Stimulated activated CD4-positive, alpha-beta T cell treated with anti-CD3 and anti-CD28 coated beads, Interleukin-2, amount 100 ng/mL, for 48 hours (primary cell): Measurements from ENCODE around the gene SLC35B2.

Source experiments
- DNase-seq, 2 donors: peaks; one replicate each; pipeline ENCODE4 v3.0.0-alpha.2; 2020

SLC35B2 gene

DNA sequence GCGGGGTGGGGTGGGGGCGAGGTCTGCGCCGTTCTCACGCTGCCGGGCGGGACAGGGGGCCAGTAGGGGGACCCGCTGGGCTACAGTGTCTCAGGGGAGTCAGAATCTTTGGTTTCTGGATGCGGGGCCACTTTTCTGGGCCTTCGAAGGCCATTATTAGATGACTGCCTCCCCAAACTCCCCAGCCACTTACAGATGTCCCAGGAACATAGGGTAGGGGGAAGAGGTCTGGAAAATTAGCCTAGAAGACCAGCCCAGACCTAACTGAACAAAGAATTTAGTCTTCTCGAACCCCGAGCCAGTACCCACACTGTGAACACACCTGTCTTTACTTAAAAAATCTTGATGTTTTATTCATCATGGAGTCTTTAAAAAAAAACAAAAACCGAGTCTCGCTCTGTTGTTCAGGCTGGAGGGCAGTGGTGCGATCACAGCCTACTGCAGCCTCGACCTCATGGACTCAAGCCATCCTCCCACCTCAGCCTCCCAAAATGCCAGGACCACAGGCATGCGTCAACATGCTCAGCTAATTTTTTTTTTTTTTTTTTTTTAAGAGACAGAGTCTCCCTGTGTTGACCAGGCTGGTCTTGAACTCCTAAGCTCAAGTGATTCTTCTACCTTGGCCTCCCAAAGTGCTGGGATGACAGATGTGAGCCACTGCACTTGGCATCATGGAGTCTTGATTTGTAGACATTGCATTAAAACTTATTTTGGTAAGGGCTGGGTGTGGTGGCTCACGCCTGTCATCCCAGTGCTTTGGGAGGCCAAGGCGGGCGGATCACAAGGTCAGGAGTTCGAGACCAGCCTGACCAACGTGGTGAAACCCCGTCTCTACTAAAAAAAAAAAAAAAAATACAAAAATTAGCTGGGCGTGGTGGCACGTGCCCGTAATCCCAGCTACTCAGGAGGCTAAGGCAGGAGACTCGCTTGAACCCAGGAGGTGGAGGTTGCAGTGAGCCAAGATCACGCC is 37.2 kb downstream of the SLC35B2 start:
- no peak for DNase-seq

DNA sequence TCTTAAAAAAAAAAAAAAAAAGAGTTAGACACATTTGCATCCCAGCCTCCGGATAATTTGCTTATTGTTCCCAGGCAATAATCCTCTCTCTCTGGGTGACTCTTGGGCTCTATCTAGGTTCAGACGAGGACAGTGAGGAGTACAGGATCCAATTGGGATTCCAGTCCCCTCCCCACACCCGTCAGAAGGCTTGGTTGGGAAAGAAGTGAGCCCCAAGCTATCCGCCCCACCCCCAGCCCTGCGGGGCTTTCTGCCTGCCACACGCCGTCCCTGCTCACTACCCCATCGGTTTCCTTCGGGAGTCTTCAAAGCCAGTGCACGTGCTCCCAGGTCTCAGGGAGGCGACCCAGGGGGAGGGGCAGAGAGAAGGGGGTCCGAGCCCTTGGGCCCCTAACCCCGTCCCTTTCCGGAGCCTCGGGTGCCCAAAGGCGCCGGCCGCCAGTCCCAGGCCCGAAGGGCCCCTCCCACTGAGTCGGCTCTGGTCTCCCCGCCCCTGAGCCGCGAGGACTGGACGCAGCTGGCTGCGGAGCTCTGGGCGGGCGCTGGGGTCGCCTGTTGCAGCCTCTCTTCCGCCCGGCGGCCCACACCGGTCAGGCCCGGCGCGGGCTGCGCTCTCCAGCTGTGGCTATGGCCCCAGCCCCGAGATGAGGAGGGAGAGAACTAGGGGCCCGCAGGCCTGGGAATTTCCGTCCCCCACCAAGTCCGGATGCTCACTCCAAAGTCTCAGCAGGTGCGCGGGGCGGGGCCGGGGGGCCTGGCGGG is 38.1 kb downstream of the SLC35B2 start:
- no peak for DNase-seq

DNA sequence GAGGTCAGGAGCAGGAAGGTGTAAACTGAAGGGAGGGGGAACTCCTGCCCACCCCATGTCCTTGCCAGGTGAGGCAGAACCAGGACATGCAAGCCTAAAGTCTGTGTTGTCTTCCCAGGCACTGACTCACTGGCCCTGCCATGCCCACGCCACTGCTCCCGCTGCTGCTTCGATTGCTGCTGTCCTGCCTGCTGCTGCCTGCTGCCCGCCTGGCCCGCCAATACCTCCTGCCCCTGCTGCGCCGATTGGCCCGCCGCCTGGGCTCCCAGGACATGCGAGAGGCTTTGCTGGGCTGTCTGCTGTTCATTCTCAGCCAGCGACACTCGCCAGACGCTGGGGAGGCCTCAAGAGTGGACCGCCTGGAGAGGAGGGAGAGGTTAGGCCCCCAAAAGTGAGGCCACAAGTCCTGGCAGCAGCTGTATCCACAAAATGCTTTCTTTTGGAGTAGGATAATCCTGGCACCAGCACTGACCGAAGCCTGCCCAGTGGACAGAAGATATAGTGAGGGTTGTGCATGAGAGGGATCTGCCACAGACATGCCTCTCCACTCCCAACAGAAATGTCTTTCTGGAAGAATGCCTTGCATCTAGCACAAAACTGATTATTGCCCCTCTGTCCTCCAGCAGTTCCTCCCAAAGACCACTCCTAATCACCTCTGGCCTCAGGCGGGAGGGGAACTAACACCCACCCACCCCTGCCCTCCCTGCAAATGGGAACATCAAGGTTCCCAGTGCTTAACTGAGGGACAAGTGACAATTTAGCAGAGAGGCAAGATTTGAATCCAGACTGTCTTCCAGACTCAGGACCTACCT is 39.8 kb downstream of the SLC35B2 start:
- DNase-seq, result no peak

DNA sequence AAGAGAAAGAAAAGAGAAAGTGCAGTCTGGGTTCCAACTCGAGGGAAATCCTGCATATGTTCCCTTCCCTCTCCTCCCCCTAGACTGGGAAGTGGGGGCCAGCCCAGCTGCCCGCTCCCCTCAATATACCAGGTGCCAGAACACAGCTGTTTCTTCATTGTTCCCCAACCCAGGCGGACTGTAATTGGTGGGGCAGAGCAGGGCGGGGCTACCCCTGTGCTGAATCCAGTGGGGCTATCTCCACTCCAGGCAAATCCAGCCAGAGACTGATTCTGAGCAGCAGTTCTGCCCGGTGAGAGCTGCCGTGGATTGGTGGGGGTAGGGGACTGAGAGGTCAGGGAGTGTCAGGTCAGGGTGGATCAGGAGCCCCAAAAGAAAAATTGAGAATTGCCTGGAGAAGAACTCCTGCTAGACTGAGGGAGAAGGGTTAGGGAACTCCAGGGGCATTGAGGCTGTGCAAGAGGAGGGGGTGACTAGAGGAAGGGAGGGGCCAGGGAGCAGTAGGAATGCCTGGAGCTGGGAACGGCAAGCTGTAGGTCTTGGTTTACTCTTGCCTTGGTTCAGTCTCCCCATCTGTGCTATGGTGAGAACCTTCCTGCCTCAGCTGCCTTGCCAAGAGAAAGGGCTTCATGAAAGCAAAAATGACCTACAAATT is 40.5 kb downstream of the SLC35B2 start, which contains the start of gene MYMX:
TSS of gene MYMX (plus strand) at position 250 of the 655 bp plus-strand sequence. CDS start 546 bp downstream, outside the sequence.
- no peak for DNase-seq

DNA sequence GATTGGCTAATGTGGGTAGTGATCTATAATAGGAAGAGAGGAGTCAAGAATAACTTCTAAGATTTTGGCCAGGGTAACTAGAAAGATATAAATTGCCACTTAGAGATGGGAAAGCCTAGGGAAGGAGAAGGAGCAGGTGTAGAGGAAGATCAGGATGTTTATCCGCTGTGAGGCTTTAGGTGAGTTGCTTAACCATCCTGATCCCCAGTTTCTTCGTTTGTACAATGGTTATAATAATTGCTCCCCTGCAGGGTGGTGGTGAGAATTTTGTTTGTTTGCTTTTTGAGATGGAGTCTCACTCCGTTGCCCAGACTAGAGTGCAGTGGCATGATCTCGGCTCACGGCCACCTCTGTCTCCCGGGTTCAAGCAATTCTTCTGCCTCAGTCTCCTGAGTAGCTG is 43.0 kb downstream of the SLC35B2 start:
- no peak for DNase-seq

DNA sequence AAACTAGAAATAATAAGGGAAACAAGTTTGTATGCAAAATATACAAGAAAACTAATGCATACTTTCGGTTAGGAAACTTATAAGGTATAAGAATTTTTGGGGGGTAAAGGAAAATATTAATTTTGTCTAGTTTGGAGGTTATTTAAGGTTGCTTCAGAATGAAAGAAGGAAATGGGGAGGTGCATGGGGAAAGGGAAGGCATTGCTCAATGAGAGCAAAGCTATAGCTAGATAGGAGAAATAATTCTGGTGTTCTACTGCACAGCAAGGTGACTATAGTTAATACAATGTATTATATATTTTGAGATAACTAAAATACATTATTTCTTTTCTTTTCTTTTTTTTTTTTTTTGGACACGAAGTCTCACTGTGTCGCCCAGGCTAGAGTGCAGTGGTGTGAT is 46.0 kb downstream of the SLC35B2 start:
- no peak for DNase-seq

DNA sequence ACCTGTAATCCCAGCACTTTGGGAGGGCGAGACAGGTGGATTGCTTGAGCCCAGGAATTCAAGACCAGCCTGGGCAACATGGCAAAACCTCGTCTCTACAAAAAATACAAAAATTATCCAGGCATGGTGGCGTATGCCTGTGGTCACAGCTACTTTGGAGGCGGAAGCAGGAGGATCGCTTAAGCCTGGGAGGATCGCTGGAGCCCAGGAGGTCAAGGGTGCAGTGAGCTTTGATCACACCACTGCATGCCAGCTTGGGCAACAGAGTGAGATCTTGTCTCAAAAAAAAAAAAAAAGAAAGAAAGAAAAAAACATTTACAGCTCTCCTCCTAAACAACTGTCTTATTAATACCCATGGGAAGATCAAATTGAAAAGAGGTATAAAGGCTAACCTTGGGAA is 49.4 kb downstream of the SLC35B2 start:
- no peak for DNase-seq
